HepG2 (cell line): Measurements from ENCODE around the gene CEP128. TPM values are rescaled to one million over a fixed set of nuclear protein-coding genes. Genes with fewer than 3 reads are reported as not detected.

Experiments used
- CAMTA2 ChIP-seq: sonication (generic); formaldehyde crosslinking; IDR thresholded peaks from 2 replicates; pipeline ENCODE4 v1.4.0; 2020; ENCODE audit warnings: mild to moderate bottlenecking, missing genetic modification reagents, borderline replicate concordance
- CBFB ChIP-seq: sonication (generic); formaldehyde crosslinking; IDR thresholded peaks from 2 replicates; pipeline ENCODE4 v1.4.0; 2020; ENCODE audit warnings: missing genetic modification reagents
- HMG20A ChIP-seq: IDR thresholded peaks from 2 replicates; pipeline ENCODE4 v1.6.1; 2016; ENCODE audit warnings: borderline replicate concordance
- KAT7 ChIP-seq: IDR thresholded peaks from 2 replicates; pipeline ENCODE4 v1.6.1; 2018; ENCODE audit warnings: borderline replicate concordance, missing compliant biosample characterization
- NFKB2 ChIP-seq: sonication (generic); formaldehyde crosslinking; IDR thresholded peaks from 2 replicates; pipeline ENCODE4 v1.4.0; 2020; ENCODE audit warnings: missing genetic modification reagents, borderline replicate concordance
- NFRKB ChIP-seq: fragments of 450-650 bp; IDR thresholded peaks from 2 replicates; pipeline ENCODE4 v1.6.1; 2017
- NRL ChIP-seq: sonication (generic); formaldehyde crosslinking; IDR thresholded peaks from 2 replicates; pipeline ENCODE4 v1.5.0; 2020; ENCODE audit warnings: missing genetic modification reagents, mild to moderate bottlenecking, moderate library complexity, borderline replicate concordance
- PHF5A ChIP-seq: IDR thresholded peaks from one replicate; pipeline ENCODE4 v1.6.1; 2018; ENCODE audit warnings: low read depth, missing genetic modification reagents; ENCODE audit not compliant: unreplicated experiment
- SAFB2 ChIP-seq: sonication (generic); formaldehyde crosslinking; IDR thresholded peaks from 2 replicates; pipeline ENCODE4 v1.5.1; 2020; ENCODE audit warnings: missing genetic modification reagents, low read depth, mild to moderate bottlenecking, borderline replicate concordance
- TBL1XR1 ChIP-seq: fragments of 150-350 bp; IDR thresholded peaks from 2 replicates; pipeline ENCODE4 v1.6.1; 2014; ENCODE audit warnings: borderline replicate concordance, low read length; ENCODE audit not compliant: partially characterized antibody
- ZNF354B ChIP-seq: sonication (generic); formaldehyde crosslinking; IDR thresholded peaks from 2 replicates; pipeline ENCODE4 v1.8.0; 2022; ENCODE audit warnings: mild to moderate bottlenecking, missing genetic modification reagents
- ZNF563 ChIP-seq: sonication (generic); formaldehyde crosslinking; IDR thresholded peaks from 2 replicates; pipeline ENCODE4 v1.8.0; 2022; ENCODE audit warnings: mild to moderate bottlenecking, moderate library complexity, missing genetic modification reagents
- ZNF839 ChIP-seq: sonication (generic); formaldehyde crosslinking; IDR thresholded peaks from 2 replicates; pipeline ENCODE4 v1.4.0; 2020; ENCODE audit warnings: missing genetic modification reagents, mild to moderate bottlenecking, borderline replicate concordance
- ZZZ3 ChIP-seq: sonication (generic); formaldehyde crosslinking; IDR thresholded peaks from 2 replicates; pipeline ENCODE4 v1.4.0; 2020; ENCODE audit warnings: missing genetic modification reagents, mild to moderate bottlenecking, borderline replicate concordance
- polyA plus RNA-seq, 8 experiments: library from polyadenylated mRNA; depleted of rRNA in 3 of 8; stranded (reverse) in 7 of 8; unstranded in 1 of 8; fragments of >200 nt; fragmentation: Illumina TruSeq in 4 of 8; extraction: Trizol in 4 of 8; gene quantifications; 2 replicates each; pipeline versions ENCODE4 v1.2.1 to v1.2.3, GENCODE V29; 2011 to 2016; ENCODE audit warnings: low read depth in 4 of 8, missing spikeins in 1 of 8, mixed read lengths in 1 of 8; ENCODE audit not compliant: insufficient read depth in 1 of 8
- total RNA-seq, 5 experiments: library from RNA; depleted of rRNA; stranded (reverse); fragments of >200 nt; fragmentation: Illumina TruSeq; extraction: Trizol; gene quantifications; 2 replicates each; pipeline ENCODE4 v1.2.3, GENCODE V29; 2016; ENCODE audit warnings: low read depth in 1 of 5
- TF ChIP-seq, protein P1 (sequence below): sonication (generic); formaldehyde crosslinking; IDR thresholded peaks from 2 replicates; pipeline ENCODE4 v1.5.0; 2020; ENCODE audit warnings: missing genetic modification reagents, mild to moderate bottlenecking, borderline replicate concordance
- TF ChIP-seq, protein P2 (sequence below), 2 experiments: fragments of 450-650 bp in 1 of 2; sonication (generic) in 1 of 2; formaldehyde crosslinking; IDR thresholded peaks; 2 replicates each; pipeline versions ENCODE4 v1.5.0 to v1.8.0; 2020 to 2022; ENCODE audit warnings: mild to moderate bottlenecking in 1 of 2, missing genetic modification reagents in 1 of 2
- TF ChIP-seq, protein P3 (sequence below), 2 experiments: sonication (generic) in 1 of 2; formaldehyde crosslinking in 1 of 2; IDR thresholded peaks; 2 replicates each; pipeline versions ENCODE4 v1.4.0 to v1.6.1; 2018 to 2020; ENCODE audit warnings: missing genetic modification reagents in 2 of 2, borderline replicate concordance in 1 of 2, low read depth in 1 of 2, mild to moderate bottlenecking in 1 of 2, missing biosample characterization in 1 of 2
- TF ChIP-seq, protein P4 (sequence below): sonication (generic); formaldehyde crosslinking; conservative IDR thresholded peaks from 2 replicates; pipeline ENCODE4 v1.4.0; 2020; ENCODE audit warnings: missing genetic modification reagents
- TF ChIP-seq, protein P5 (sequence below): sonication (generic); formaldehyde crosslinking; IDR thresholded peaks from 2 replicates; pipeline ENCODE4 v1.5.1; 2020; ENCODE audit warnings: missing genetic modification reagents, mild to moderate bottlenecking, borderline replicate concordance

The CEP128 gene
- total and polyA plus RNA-seq, 2 of the 13 experiments (the other 11 are each of a cell fraction or from before 2014, with no cell fraction given): 1.3 to 7.5 TPM

DNA sequence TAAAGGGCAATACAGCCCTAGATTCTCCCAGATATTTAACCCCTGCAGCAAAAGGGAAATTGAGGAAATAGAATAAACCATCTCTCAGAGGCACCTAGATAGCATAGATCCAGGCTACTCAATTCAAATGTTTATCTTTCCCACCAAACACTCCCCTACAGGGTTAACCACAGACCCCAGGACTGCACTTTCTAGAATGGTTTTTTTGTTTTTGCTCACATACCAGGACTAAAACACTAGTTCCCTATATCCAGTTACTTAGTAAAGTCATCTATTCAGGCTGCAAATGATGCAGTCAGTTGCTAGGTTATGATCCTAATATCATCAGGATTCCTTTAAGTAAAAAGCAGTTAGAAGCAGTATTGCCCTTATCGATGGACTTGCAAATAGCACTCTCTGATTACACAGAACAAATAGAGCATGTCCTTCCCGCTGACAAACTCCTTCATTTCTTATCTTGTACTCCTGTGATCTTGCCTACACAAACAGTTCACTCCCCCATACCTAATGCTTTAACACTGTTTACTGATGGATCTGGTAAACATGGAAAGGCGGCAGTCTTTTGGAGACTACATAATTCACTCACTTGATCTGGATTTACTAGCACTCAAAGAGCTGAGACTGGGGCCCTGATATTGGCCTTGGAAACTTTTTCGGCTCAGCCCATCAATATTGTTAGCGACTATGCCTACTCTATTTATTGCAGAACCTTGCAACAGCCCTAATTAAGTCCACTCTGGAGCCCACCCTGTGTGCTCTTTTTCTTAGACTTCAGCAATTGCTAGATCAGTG is 473.0 kb downstream of the CEP128 start (continued):
- TF ChIP-seq, protein P1, sequence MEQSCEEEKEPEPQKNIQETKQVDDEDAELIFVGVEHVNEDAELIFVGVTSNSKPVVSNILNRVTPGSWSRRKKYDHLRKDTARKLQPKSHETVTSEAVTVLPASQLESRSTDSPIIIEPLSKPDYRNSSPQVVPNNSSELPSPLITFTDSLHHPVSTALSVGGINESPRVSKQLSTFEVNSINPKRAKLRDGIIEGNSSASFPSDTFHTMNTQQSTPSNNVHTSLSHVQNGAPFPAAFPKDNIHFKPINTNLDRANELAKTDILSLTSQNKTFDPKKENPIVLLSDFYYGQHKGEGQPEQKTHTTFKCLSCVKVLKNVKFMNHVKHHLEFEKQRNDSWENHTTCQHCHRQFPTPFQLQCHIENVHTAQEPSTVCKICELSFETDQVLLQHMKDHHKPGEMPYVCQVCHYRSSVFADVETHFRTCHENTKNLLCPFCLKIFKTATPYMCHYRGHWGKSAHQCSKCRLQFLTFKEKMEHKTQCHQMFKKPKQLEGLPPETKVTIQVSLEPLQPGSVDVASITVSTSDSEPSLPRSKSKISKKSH (CRISPR knock-in tag): no peak
- TF ChIP-seq ZNF563 (CRISPR knock-in tag) (no peak), KAT7 (0 out of 2 replicates have a peak, but pooled peaks have one; percentile 66), ZNF839 (no peak), TBL1XR1 (peak; percentile 88), PHF5A (CRISPR knock-in tag) (peak; percentile 69), NRL (CRISPR knock-in tag) (no peak), SAFB2 (CRISPR knock-in tag) (no peak), NFKB2 (no peak), ZNF354B (CRISPR knock-in tag) (peak; percentile 83; the same call in 1 of the 2 replicates), CBFB (CRISPR knock-in tag) (peak; percentile 91), ZZZ3 (CRISPR knock-in tag) (no peak), CAMTA2 (CRISPR knock-in tag) (no peak), HMG20A (peak; percentile 100), NFRKB (no peak)
- TF ChIP-seq, protein P2, sequence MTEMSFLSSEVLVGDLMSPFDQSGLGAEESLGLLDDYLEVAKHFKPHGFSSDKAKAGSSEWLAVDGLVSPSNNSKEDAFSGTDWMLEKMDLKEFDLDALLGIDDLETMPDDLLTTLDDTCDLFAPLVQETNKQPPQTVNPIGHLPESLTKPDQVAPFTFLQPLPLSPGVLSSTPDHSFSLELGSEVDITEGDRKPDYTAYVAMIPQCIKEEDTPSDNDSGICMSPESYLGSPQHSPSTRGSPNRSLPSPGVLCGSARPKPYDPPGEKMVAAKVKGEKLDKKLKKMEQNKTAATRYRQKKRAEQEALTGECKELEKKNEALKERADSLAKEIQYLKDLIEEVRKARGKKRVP (CRISPR knock-in tag; IDR thresholded peaks at IDR 0.05): peak in 1 of 2 experiments; percentile 86; a peak in 2 of 4 replicates
- TF ChIP-seq, protein P3, sequence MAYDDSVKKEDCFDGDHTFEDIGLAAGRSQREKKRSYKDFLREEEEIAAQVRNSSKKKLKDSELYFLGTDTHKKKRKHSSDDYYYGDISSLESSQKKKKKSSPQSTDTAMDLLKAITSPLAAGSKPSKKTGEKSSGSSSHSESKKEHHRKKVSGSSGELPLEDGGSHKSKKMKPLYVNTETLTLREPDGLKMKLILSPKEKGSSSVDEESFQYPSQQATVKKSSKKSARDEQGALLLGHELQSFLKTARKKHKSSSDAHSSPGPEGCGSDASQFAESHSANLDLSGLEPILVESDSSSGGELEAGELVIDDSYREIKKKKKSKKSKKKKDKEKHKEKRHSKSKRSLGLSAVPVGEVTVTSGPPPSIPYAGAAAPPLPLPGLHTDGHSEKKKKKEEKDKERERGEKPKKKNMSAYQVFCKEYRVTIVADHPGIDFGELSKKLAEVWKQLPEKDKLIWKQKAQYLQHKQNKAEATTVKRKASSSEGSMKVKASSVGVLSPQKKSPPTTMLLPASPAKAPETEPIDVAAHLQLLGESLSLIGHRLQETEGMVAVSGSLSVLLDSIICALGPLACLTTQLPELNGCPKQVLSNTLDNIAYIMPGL (CRISPR knock-in tag; IDR thresholded peaks at IDR 0.05; ENCODE audit: borderline replicate concordance in 1 of 2, low read depth in 1 of 2): peak in 1 of 2 experiments; percentile 70; a peak in 1 of 4 replicates
- TF ChIP-seq, protein P4, sequence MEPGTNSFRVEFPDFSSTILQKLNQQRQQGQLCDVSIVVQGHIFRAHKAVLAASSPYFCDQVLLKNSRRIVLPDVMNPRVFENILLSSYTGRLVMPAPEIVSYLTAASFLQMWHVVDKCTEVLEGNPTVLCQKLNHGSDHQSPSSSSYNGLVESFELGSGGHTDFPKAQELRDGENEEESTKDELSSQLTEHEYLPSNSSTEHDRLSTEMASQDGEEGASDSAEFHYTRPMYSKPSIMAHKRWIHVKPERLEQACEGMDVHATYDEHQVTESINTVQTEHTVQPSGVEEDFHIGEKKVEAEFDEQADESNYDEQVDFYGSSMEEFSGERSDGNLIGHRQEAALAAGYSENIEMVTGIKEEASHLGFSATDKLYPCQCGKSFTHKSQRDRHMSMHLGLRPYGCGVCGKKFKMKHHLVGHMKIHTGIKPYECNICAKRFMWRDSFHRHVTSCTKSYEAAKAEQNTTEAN (CRISPR knock-in tag): peak; percentile 49; the same call in 1 of the 2 replicates
- TF ChIP-seq, protein P5, sequence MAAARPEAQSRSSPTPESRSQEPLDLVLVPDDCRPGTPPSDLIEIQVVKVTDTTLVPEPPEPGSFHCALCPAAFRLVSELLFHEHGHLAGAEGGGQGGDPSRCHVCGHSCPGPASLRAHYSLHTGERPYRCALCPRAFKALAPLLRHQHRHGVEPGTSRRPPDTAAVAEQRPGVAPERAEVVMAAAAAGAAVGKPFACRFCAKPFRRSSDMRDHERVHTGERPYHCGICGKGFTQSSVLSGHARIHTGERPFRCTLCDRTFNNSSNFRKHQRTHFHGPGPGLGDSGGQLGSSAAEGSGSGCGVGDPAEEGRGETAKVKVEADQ (CRISPR knock-in tag): peak; percentile 83; the same call in 1 of the 2 replicates
